K562 (cell line): ENCODE measurements around the gene STX1B. TPM values are rescaled to one million over a fixed set of nuclear protein-coding genes. Genes with fewer than 3 reads are reported as not detected.
"Not testable (repeated sequence)": the region's sequence is repeated elsewhere in the genome, so short reads cannot be mapped to it uniquely, and the experiment has no call there.

Experiments used
- ATAC-seq: fragments of 200-7000 bp; cut with Tn5 transposase; 3 replicates; pipeline ENCODE4 v1.9.1; 2020; ENCODE audit warnings: moderate library complexity
- BruUV-seq: library from RNA; stranded (reverse); fragments of 400-500 nt; replicated peaks from 2 replicates; lab custom pipeline; 2021; lab: Mats Ljungman, UMichigan
- CTCF ChIA-PET: fragments of 300-600 bp; formaldehyde crosslinking; extraction: SDS; loops from one replicate; lab custom pipeline; 2021; ENCODE audit warnings: low intra/inter-chr PET ratio; lab: Yijun Ruan, JAX
- POLR2A ChIA-PET: fragments of 300-600, 350-650 bp; sonication (Branson Sonifier 250); formaldehyde crosslinking; extraction: SDS; loops from one replicate; lab custom pipeline; 2021; ENCODE audit warnings: antibody characterized with exemption, inconsistent platforms; lab: Yijun Ruan, JAX
- DNase-seq, 4 experiments: peaks; one replicate each; pipeline versions ENCODE4 v3.0.0 to v3.0.0-alpha.2; 2011 to 2018; ENCODE audit warnings: low spot score in 3 of 4, mixed read lengths in 3 of 4; ENCODE audit errors: extremely low read depth in 1 of 4
- FAIRE-seq: peaks from 2 replicates; lab custom pipeline; 2011; peaks lifted over from hg19 to GRCh38; lab: Jason Lieb, UNC
- H2AFZ ChIP-seq: 2 replicates; pipeline ENCODE4 v1.6.0; 2011; ENCODE audit warnings: low read depth, low read length, control low read depth, inconsistent platforms
- H3K27ac ChIP-seq: fragments of 200-600 bp; 3 replicates; pipeline ENCODE4 v1.8.0; 2011; ENCODE audit warnings: low read depth, mild to moderate bottlenecking, control low read depth, inconsistent platforms, low read length, moderate library complexity, mixed read lengths; ENCODE audit errors: extremely low read depth
- H3K27me3 ChIP-seq, 2 experiments: fragments of 300-600 bp in 1 of 2; 2 replicates in 1 of 2; 3 replicates in 1 of 2; pipeline versions ENCODE4 v1.6.0 to v1.8.0; 2011; ENCODE audit warnings: inconsistent platforms in 2 of 2, low read length in 2 of 2, mild to moderate bottlenecking in 1 of 2, mixed read lengths in 1 of 2, moderate library complexity in 1 of 2; ENCODE audit not compliant: control insufficient read depth in 2 of 2, insufficient read depth in 2 of 2
- H3K36me3 ChIP-seq: fragments of 300-600 bp; 3 replicates; pipeline ENCODE4 v1.8.0; 2011; ENCODE audit warnings: mild to moderate bottlenecking, low read length, inconsistent platforms; ENCODE audit not compliant: control insufficient read depth, insufficient read depth
- H3K4me1 ChIP-seq, 2 experiments: fragments of 200-600 bp in 1 of 2; replicated peaks in 1 of 2; 2 replicates in 1 of 2; 3 replicates in 1 of 2; pipeline versions ENCODE4 v1.5.1 to v1.8.0; 2011; ENCODE audit warnings: inconsistent platforms in 2 of 2, low read length in 2 of 2, mild to moderate bottlenecking in 1 of 2, mixed read lengths in 1 of 2, moderate library complexity in 1 of 2; ENCODE audit not compliant: control insufficient read depth in 2 of 2, insufficient read depth in 2 of 2
- H3K4me2 ChIP-seq: 2 replicates; pipeline ENCODE4 v1.6.1; 2011; ENCODE audit warnings: low read length, control low read depth, inconsistent platforms, mixed read lengths; ENCODE audit not compliant: insufficient read depth
- H3K4me3 ChIP-seq: fragments of 200-600 bp; sonication (generic), shearing (Covaris generic); 2 replicates; pipeline ENCODE4 v1.5.1; 2016; ENCODE audit warnings: control low read depth, inconsistent platforms
- H3K79me2 ChIP-seq: fragments of 200-600 bp; 3 replicates; pipeline ENCODE4 v1.8.0; 2011; ENCODE audit warnings: low read length, inconsistent platforms; ENCODE audit not compliant: control insufficient read depth, insufficient read depth
- H3K9ac ChIP-seq, 2 experiments: 2 replicates each; pipeline versions ENCODE4 v1.6.0 to v1.6.1; 2011; ENCODE audit warnings: low read depth in 2 of 2, low read length in 2 of 2, control low read depth in 1 of 2, inconsistent platforms in 1 of 2, mild to moderate bottlenecking in 1 of 2, mixed read lengths in 1 of 2; ENCODE audit not compliant: insufficient read depth in 1 of 2
- H3K9me1 ChIP-seq: one replicate; pipeline ENCODE4 v1.6.0; 2011; ENCODE audit warnings: inconsistent platforms, mild to moderate bottlenecking, low read length, moderate library complexity; ENCODE audit not compliant: control insufficient read depth, insufficient read depth
- H3K9me3 ChIP-seq: replicated peaks from 2 replicates; pipeline ENCODE4 v1.5.1; 2011; ENCODE audit warnings: low read depth, low read length, inconsistent platforms; ENCODE audit not compliant: control insufficient read depth, insufficient read depth
- H4K20me1 ChIP-seq: replicated peaks from 2 replicates; pipeline ENCODE4 v1.6.1; 2011; ENCODE audit warnings: low read length, inconsistent platforms, mixed read lengths; ENCODE audit not compliant: control insufficient read depth, insufficient read depth
- ARID1B ChIP-seq: fragments of 450-650 bp; IDR thresholded peaks from 2 replicates; pipeline ENCODE4 v1.6.1; 2016; ENCODE audit warnings: antibody characterized with exemption, mild to moderate bottlenecking, inconsistent platforms
- CBFA2T2 ChIP-seq: fragments of 450-650 bp; conservative IDR thresholded peaks from 2 replicates; pipeline ENCODE4 v1.6.1; 2017; ENCODE audit warnings: mild to moderate bottlenecking
- CBFA2T3 ChIP-seq: fragments of 450-650 bp; IDR thresholded peaks from 2 replicates; pipeline ENCODE4 v1.6.1; 2017
- DPF2 ChIP-seq: fragments of 450-650 bp; IDR thresholded peaks from 2 replicates; pipeline ENCODE4 v1.6.1; 2016
- MTA2 ChIP-seq: fragments of 450-650 bp; IDR thresholded peaks from 2 replicates; pipeline ENCODE4 v1.6.1; 2016; ENCODE audit warnings: low read depth
- NCOR1 ChIP-seq: fragments of 450-650 bp; IDR thresholded peaks from 2 replicates; pipeline ENCODE4 v1.6.1; 2016; ENCODE audit warnings: mild to moderate bottlenecking, moderate library complexity
- SMARCA4 ChIP-seq: fragments of 450-650 bp; IDR thresholded peaks from 2 replicates; pipeline ENCODE4 v1.6.1; 2016
- TAL1 ChIP-seq: fragments of 450-650 bp; IDR thresholded peaks from 2 replicates; pipeline ENCODE4 v1.6.1; 2016; ENCODE audit warnings: mild to moderate bottlenecking
- TCF3 ChIP-seq: sonication (generic); formaldehyde crosslinking; IDR thresholded peaks from 2 replicates; pipeline ENCODE4 v1.4.0; 2020; ENCODE audit warnings: mild to moderate bottlenecking, missing genetic modification reagents
- TRIM24 ChIP-seq, 2 experiments: fragments of 450-650 bp; IDR thresholded peaks; 2 replicates each; pipeline ENCODE4 v1.6.1; 2016
- WGBS: fragments of 100-300 bp; shearing (Covaris generic); methylation state at CpG from one replicate; pipeline ENCODE4 v1.1.6; 2016; ENCODE audit warnings: low coverage, mixed read lengths; ENCODE audit not compliant: insufficient coverage; ENCODE audit errors: missing lambda C conversion rate; 5-methylcytosine and 5-hydroxymethylcytosine counted together
- in situ Hi-C: fragments of 300-500 bp; cut with MboI; formaldehyde crosslinking; loops from 4 replicates; pipeline ENCODE4 v1.15.0; 2018; ENCODE audit warnings: inconsistent platforms, mixed read lengths
- intact Hi-C: fragments of 100-400 bp; cut with micrococcal nuclease; formaldehyde crosslinking; loops from 2 replicates; pipeline ENCODE4 v1.14.2; 2022
- polyA plus RNA-seq, 8 experiments: library from polyadenylated mRNA; depleted of rRNA in 4 of 8; stranded (reverse) in 5 of 8; unstranded in 3 of 8; fragments of >200 nt; fragmentation: Nextera tagmentation in 2 of 8; fragmentation: Illumina TruSeq in 1 of 8; extraction: Ambion mirVana in 2 of 8; extraction: Trizol in 1 of 8; gene quantifications; 2 replicates each; pipeline versions ENCODE4 v1.2.1 to v1.2.3, GENCODE V29; 2011 to 2014; ENCODE audit warnings: inconsistent platforms in 1 of 8, missing spikeins in 1 of 8
- total RNA-seq, 7 experiments: library from RNA; depleted of rRNA in 6 of 7; stranded (reverse); fragments of >200 nt in 6 of 7; fragmentation: Illumina TruSeq in 2 of 7; extraction: Trizol in 2 of 7; gene quantifications; 2 replicates each; pipeline versions ENCODE4 v1.2.1 to v1.2.3, GENCODE V29; 2011 to 2021; ENCODE audit warnings: low replicate concordance in 1 of 7

The STX1B gene
- total and polyA plus RNA-seq, 9 of the 15 experiments (the other 6 are each of a cell fraction or from before 2014, with no cell fraction given): 0.07 to 2.5 (median 0.86) TPM

DNA sequence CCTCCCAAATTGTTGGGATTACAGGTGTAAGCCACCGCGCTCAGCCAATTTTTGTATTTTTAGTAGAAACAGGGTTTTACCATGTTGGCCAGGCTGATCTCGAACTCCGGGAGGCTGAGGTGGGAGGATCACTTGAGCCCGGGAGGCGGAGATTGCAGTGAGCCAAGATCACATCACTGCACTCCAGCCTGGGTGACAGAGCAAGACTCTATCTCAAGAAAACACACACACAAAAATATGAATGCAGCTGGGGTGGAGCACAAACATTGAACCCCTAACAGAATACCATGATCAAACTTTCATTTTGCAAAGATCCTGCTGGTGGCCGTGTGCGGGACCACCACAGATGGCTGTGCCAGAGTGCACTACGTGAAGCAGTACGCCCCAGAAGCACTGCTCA, 7.3 kb upstream of the STX1B start:
- H3K27me3 ChIP-seq, H3K9me3 ChIP-seq, POLR2A ChIA-PET, CTCF ChIA-PET, H3K9me1 ChIP-seq, H3K27ac ChIP-seq, H4K20me1 ChIP-seq, FAIRE-seq, BruUV-seq, H3K9ac ChIP-seq, in situ Hi-C loops, H3K79me2 ChIP-seq, H3K36me3 ChIP-seq, H3K4me3 ChIP-seq: not testable (repeated sequence)
- 46% methylated on average over 8 of the region's 10 CpGs for WGBS
- H3K4me1 ChIP-seq: peaks cover 2 to 13% of the 10 kb centered on the region in 2 experiments; a peak in 3 of 5 replicates
- DNase-seq (peak in 1 of 4 experiments; percentile 49), ATAC-seq (peak; percentile 71)
- intact Hi-C loops: loop anchor here (2.0 kb wide), 1 partner anchor 33 kb away; the partner anchor contains the start of gene HSD3B7
- TF ChIP-seq SMARCA4: peak; percentile 62; the same call in 1 of the 2 replicates
- TF ChIP-seq CBFA2T2: peak; percentile 60
- TF ChIP-seq MTA2: peak; percentile 43; the same call in 1 of the 2 replicates
- TF ChIP-seq ARID1B: peak; percentile 84
- TF ChIP-seq TCF3 (CRISPR knock-in tag): peak; percentile 69
- peak; percentile 18; the same call in 1 of the 2 replicates for TF ChIP-seq NCOR1
- 0 out of 4 replicates have a peak, but pooled peaks of 1 of the 2 experiments have one; percentile 34 for TF ChIP-seq TRIM24 (IDR thresholded peaks at IDR 0.05)
- peak; percentile 66 for TF ChIP-seq DPF2
- peak; percentile 80 for TF ChIP-seq CBFA2T3
- TF ChIP-seq TAL1: peak; percentile 74
- TF ChIP-seq, all 486 proteins: peak for 10; not testable (repeated sequence) for 476
- peak overlapping the region; percentile 43; the same call in 1 of the 2 replicates for H3K4me2 ChIP-seq
- H2AFZ ChIP-seq: 0 out of 2 replicates have a peak overlapping the region, but pooled peaks have one; percentile 7
